Neural crest cell (in vitro differentiated cells): Measurements from ENCODE around the gene GSTCD. TPM values are rescaled to one million over a fixed set of nuclear protein-coding genes. Genes with fewer than 3 reads are reported as not detected.
"Not testable (repeated sequence)": the region's sequence is repeated elsewhere in the genome, so short reads cannot be mapped to it uniquely, and the experiment has no call there.

Experiments used
- DNase-seq: peaks from one replicate; pipeline ENCODE4 v3.0.0; 2021; ENCODE audit warnings: low read depth, mixed read lengths, low spot score
- H3K27ac Mint-ChIP-seq: one replicate; pipeline ENCODE4 v1.8.0; 2021; ENCODE audit warnings: mild to moderate bottlenecking, mixed read lengths; ENCODE audit not compliant: unreplicated experiment
- H3K27me3 Mint-ChIP-seq: 2 replicates; pipeline ENCODE4 v1.8.0; 2021; ENCODE audit warnings: low read depth, mild to moderate bottlenecking, mixed read lengths
- H3K36me3 Mint-ChIP-seq: 2 replicates; pipeline ENCODE4 v1.8.0; 2021; ENCODE audit warnings: low read depth, mild to moderate bottlenecking, mixed read lengths
- H3K4me1 Mint-ChIP-seq: 2 replicates; pipeline ENCODE4 v1.8.0; 2021; ENCODE audit warnings: mixed read lengths
- H3K4me3 Mint-ChIP-seq: one replicate; pipeline ENCODE4 v1.8.0; 2021; ENCODE audit warnings: mild to moderate bottlenecking, mixed read lengths
- H3K9me3 Mint-ChIP-seq: 2 replicates; pipeline ENCODE4 v1.8.0; 2021; ENCODE audit warnings: mixed read lengths
- CTCF ChIP-seq: fragments of 200-600 bp; sonication (generic); conservative IDR thresholded peaks from 2 replicates; pipeline ENCODE4 v1.5.0; 2021; ENCODE audit warnings: antibody characterized with exemption, mild to moderate bottlenecking
- total RNA-seq: library from RNA; stranded (reverse); gene quantifications from 2 replicates; pipeline ENCODE4 v1.2.1, GENCODE V29; 2021

Gene GSTCD
- total RNA-seq, 1 donor from 2014 or later, result 30.6 TPM

GRCh38 chr4:105683038-105683437 is 25.5 kb upstream of the GSTCD start:
- H3K4me1 Mint-ChIP-seq, result no peaks in the 10 kb centered on the region
- H3K36me3 Mint-ChIP-seq, result peaks cover 6% of the 10 kb centered on the region
- TF ChIP-seq CTCF, result no peak
- no peak for DNase-seq
- H3K4me3 Mint-ChIP-seq, result no peak overlapping the region
- no peak overlapping the region for H3K27ac Mint-ChIP-seq
- no peaks in the 10 kb centered on the region for H3K27me3 Mint-ChIP-seq
- H3K9me3 Mint-ChIP-seq, result no peaks in the 10 kb centered on the region

DNA sequence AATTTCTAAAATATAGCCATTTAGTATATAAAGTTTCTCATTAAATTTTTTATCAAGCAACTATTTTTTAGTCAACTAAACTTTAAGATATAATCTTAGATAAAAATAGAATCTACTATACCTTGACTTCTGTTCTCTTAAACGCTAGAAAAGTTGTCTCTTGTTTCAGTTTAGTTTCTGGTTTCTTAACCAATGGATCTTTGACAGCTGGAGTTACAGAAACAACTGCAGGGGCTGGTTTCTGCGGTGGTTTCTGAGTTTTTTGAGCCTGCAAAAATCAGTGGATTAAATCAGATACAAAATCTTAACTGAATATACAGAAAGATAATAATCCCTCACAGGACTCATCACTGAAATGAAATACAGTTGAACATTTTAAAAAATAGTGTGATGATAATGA is 22.0 kb upstream of the GSTCD start:
- Mint-ChIP-seq H3K36me3 (peaks cover 6% of the 10 kb centered on the region), H3K27me3 (no peaks in the 10 kb centered on the region), H3K9me3 (no peaks in the 10 kb centered on the region)

DNA sequence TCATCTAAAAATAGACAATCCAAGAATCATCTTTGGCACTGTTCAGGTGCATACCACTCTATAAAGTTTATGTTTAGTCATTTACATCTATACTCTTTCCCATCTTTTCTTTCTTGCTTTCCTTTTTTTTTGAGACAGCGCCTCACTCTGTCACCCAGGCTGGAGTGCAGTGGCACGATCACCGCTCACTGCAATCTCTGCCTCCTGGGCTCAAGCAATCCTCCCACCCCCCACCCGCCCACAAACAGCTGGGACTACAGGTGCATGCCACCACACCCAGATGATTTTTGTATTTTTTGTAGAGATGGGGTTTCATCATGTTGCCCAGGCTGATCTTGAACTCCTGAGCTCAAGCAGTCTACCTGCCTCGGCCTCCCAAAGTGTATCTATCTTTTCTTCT is 13.8 kb upstream of the GSTCD start:
- not testable (repeated sequence) for H3K4me3 Mint-ChIP-seq, H3K27me3 Mint-ChIP-seq, H3K9me3 Mint-ChIP-seq, H3K27ac Mint-ChIP-seq, H3K4me1 Mint-ChIP-seq, DNase-seq
- peaks cover 12% of the 10 kb centered on the region for H3K36me3 Mint-ChIP-seq

More for the DNA sequence above, 22.0 kb upstream of the GSTCD start:
- DNase-seq, result no peak
- Mint-ChIP-seq H3K4me3 (no peak overlapping the region), H3K27ac (no peak overlapping the region), H3K4me1 (no peaks in the 10 kb centered on the region)
- TF ChIP-seq CTCF, result no peak

DNA sequence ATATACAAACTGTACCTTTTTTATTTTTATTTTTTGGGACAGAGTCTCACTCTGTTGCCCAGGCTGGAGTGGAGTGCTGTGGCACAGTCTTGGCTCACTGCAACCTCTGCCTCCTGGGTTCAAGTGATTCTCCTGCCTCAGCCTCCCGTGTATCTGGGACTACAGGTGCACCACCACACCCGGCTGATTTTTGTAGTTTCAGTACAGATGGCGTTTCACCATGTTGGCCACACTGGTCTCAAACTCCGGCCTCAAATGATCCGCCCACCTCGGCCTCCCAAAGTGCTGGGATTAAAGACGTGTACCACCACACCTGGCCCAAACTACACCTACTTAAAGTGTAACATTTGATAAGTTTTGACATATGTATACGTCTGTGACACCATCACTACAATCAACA is 12.8 kb upstream of the GSTCD start:
- H3K9me3 Mint-ChIP-seq, H3K27ac Mint-ChIP-seq, H3K27me3 Mint-ChIP-seq, H3K4me1 Mint-ChIP-seq, DNase-seq, H3K4me3 Mint-ChIP-seq: not testable (repeated sequence)
- H3K36me3 Mint-ChIP-seq, result peaks cover 12% of the 10 kb centered on the region

DNA sequence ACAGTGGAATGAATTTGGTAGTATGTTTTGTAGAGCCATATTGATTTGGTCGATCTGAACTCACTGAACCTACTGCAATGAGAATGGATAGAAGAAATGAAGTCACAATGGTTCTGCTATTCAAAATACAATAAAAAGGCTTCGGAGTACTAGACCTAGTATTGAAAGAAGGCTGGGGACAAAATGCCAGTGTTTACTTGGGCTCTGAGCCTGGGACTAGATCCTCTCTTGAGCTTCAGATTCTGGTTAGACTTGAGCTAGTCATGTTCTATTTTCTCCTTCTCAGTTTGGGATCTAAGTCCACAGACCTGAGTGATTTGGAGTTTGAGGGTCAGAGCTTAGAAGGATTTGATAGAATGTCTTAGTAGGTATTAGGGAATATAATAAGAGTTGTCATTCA is 10.0 kb upstream of the GSTCD start:
- Mint-ChIP-seq H3K4me1 (no peaks in the 10 kb centered on the region), H3K27ac (no peak overlapping the region), H3K36me3 (peaks cover 10% of the 10 kb centered on the region), H3K27me3 (no peaks in the 10 kb centered on the region), H3K9me3 (no peaks in the 10 kb centered on the region), H3K4me3 (no peak overlapping the region)
- TF ChIP-seq CTCF, result no peak
- DNase-seq, result no peak

GRCh38 chr4:105707782-105708180 is 803 bp upstream of the GSTCD start:
- TF ChIP-seq CTCF, result no peak
- peak overlapping the region; percentile 99 for H3K4me3 Mint-ChIP-seq

DNA sequence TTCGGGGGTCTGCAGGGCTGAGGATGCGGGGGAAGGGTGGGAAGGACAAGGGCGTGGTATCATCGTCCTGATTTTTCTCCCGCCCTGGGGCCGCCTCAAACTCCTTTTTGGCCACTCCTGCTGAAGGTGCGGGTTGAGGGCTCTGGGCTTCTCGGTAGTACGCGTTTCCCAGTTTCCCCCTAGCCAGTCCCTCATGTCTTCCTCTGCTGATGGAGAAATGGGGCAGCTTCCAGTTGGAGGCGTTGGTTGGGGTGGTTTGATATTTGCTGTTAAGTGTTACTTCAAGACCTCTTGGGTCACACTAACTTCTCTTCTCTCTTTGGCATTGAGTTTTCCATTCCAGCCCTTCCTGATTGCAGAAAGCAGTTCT is 482 bp downstream of the GSTCD start:
- H3K36me3 Mint-ChIP-seq, result peaks cover 7% of the 10 kb centered on the region
- peak overlapping the region; percentile 99 for H3K4me3 Mint-ChIP-seq
- no peak for DNase-seq
- no peak for TF ChIP-seq CTCF
- peaks cover 25% of the 10 kb centered on the region for H3K4me1 Mint-ChIP-seq
- peaks cover 3% of the 10 kb centered on the region for H3K9me3 Mint-ChIP-seq
- H3K27me3 Mint-ChIP-seq, result no peaks in the 10 kb centered on the region
- H3K27ac Mint-ChIP-seq, result peak overlapping the region; percentile 39

More at GRCh38 chr4:105707782-105708180, 803 bp upstream of the GSTCD start:
- H3K27ac Mint-ChIP-seq, result peak overlapping the region; percentile 99
- peaks cover 25% of the 10 kb centered on the region for H3K4me1 Mint-ChIP-seq
- H3K36me3 Mint-ChIP-seq, result peaks cover 7% of the 10 kb centered on the region
- H3K27me3 Mint-ChIP-seq, result no peaks in the 10 kb centered on the region
- DNase-seq, result no peak
- peaks cover 3% of the 10 kb centered on the region for H3K9me3 Mint-ChIP-seq
